GM18868 (cell line): ENCODE measurements around the gene PPM1A.

Experiments
- ATAC-seq: cut with Tn5 transposase; IDR thresholded peaks from one replicate; pipeline ENCODE4 v1.9.1; 2021; ENCODE audit warnings: mild to moderate bottlenecking, moderate library complexity; ENCODE audit not compliant: unreplicated experiment

PPM1A gene

DNA sequence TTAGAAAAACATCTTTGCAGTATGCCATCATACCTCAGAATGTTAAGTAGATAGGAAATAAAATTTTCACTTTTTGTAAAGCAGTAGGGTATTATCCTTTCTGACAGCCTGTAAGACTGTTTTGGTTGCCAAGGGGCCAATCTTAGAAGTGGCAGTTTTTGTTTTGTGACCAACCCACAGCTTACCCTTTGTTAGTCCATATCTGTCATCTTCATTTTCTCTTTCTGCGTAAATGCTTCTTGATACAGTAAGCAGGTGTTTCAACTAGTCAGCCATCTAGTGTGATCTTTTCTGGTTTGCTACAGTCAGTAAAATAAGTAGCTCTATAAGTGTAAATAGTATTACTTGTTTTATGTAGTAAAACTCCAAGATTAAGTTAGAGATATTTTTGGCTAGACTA lies 8.8 kb downstream of the PPM1A start:
- ATAC-seq = no peak

DNA sequence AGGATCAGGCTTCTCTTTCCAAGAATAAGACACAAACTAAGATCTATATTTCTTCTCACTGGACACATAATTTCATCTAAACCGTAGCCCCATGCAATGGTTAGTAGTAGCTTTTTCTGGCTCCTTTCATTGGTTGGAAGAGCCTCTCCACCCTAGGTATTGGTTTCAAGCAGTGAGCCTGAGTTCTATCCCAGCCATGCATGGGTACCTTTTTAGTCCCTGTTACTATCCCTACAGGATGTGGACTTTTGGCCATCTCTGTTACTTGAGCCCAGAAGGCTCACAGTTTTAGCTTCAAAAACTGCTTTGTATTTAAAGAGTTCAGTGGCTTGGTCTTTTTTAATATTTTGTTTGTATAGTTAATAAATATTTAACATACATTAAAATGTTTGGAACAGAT lies 16.1 kb downstream of the PPM1A start:
- ATAC-seq = no peak

DNA sequence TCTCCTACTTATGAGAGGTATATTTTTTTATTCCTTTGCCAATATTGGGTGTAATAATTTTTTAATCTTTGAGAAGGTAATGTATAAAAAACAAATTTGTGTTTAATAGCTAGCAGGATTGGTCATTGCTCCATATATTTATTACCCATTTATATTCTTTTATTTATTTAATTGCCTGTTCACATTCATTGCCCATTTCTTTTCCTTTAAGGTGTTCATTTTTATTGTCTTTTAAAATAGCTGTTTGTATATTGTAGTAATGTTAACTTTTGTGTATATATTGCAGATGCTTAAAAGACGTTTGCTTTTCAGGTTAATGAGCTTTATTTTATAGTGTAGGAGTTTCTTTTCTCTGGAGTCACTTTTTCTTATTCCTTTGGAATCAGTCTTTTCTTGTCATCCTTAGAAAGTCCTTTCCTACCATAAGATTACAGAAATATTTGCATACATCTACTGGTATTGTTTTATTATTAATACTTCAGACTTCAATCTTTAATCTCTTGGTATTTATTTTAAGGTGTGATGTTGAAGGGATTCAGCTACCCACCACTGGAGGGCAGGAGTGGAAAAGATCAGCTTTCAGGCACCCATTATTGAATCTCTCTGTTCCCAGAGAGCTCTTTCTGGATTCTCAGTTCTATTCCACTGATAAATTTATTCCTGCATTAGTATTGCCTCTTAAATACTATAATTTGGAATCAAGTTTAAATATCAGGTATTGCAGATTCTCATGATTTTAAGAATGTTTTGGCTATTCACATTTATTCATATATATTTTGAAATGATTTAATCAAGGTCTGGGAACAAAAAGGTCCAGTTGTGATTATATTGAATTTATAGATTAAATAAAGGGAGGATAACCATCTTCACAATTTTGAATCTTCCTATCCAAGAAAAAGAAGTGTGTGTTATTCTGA lies 17.3 kb downstream of the PPM1A start:
- ATAC-seq = no peak

DNA sequence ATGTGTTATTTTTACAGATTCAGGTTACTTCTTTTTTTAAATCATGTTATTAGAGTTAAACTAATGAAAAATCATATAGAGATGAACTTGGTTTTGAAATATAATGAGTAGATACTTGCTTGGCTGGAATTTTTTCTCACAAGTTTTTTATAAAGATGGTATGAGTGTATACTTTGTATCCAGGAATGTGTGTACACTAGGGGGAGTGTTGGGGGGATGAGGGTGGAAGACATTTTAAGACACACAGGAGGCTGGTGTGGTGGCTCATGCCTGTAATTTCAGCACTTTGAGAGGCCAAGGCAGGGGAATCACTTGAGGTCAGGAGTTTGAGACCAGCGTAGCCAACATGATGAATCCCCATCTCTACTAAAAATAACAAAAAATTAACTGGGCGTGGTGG lies 23.2 kb downstream of the PPM1A start:
- no peak for ATAC-seq

GRCh38 chr14:60273956-60274355 lies 24.9 kb downstream of the PPM1A start:
- no peak for ATAC-seq

DNA sequence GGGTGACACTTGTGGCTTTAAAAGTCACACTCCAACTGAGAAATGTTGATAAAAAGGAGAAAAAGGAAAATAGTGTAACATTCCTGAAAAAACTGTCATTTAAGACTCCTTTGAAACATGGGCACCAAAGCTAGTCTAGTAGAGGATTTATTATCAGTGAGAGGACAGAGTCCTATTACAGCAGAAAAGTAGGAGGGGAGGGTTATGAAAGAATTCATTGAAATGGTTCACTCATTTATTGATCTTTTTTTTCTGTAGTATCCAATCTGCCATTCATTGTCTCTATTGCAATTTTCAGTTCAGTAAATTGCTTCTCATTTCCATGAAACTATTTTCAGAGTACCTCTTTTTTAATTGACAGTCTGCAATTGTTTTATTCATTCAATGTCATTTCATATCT lies 25.4 kb downstream of the PPM1A start:
- no peak for ATAC-seq

- no peak for ATAC-seq
Measured at GRCh38 chr14:60275932-60276331, 26.9 kb downstream of the PPM1A start.

GRCh38 chr14:60276347-60276746 lies 27.3 kb downstream of the PPM1A start:
- no peak for ATAC-seq

DNA sequence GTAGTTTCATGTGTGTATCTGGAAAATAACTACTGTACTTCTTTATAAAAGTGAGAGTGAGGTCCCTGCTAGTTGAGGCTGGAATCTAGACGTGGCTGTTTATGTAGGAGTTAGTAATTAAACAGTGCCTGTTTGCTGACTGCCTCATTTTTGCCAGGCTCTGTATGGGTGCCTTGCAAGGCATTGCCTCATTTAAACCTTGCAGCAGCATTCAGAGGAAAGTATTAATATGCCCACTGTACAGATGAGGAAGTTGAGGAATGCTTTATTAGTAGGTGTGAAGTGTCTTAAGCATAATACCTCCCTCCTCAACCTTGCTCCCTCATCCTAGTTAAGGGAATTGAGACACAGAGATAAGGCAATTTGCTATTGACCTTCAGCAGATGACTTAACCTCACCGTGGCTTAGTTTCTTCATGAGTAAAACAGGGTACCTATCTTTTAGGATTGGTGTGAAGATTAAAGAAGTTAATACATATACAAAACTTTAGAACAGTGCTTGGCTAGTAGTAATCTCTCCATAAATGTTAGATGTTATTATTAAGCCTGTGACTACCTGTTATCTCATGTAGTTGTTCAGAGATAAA lies 28.7 kb downstream of the PPM1A start:
- ATAC-seq = no peak

DNA sequence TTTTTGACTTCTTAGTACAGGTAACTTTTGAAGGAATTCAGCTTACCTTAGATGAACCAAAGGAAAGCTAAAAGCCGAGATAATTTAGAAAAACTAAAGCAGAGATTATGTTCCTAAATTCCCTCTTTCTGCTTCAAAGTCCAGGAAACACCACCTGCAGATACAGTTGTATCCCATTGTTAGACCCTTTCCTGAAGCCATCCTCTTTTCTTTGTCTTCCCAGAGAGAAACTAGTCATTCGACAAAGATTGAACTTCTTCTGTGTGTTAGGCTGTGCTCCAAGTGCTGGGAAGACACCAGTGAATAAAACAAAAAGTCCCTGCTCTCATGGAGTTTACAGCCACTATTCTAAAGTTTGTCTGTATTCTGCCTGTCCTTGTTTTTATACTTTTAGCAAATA lies 29.3 kb downstream of the PPM1A start:
- no peak for ATAC-seq

- ATAC-seq = no peak
Measured at GRCh38 chr14:60287452-60287851, 38.4 kb downstream of the PPM1A start.

- no peak for ATAC-seq
Measured at GRCh38 chr14:60288279-60288678, 39.3 kb downstream of the PPM1A start.

DNA sequence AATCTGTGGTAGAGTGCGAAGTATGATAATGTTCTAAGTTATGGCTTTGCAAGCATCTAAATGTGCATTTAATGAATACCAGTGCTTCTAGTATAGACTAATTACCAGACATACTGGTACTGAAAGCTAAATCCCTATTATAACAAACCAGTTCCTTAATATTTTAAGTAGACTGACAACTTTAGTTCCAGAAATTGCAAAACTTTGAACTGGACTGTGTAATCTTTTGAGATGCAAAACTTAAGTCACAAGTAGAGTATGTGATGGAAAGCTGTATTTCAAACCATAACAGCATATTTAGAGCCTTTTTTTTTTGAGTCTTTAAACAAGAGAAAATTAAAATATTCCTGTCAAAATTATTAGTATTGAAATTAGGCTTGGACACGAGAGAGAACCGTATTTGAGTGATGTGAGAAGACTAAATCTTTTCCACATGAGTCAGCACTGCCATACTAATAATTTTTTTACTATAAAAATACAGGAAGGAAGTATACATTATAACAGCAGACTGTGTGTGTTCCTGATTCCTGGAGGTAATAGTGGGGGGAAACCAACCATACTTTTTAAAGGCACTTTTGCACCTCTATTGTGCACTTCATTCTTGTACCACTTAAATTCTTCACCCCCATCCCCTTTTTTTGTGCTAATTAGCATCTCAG lies 45.5 kb downstream of the PPM1A start:
- no peak for ATAC-seq

- ATAC-seq = no peak
Measured at GRCh38 chr14:60300019-60300418, 51.0 kb downstream of the PPM1A start.

GRCh38 chr14:60301685-60302084 lies 52.7 kb downstream of the PPM1A start:
- ATAC-seq = no peak

DNA sequence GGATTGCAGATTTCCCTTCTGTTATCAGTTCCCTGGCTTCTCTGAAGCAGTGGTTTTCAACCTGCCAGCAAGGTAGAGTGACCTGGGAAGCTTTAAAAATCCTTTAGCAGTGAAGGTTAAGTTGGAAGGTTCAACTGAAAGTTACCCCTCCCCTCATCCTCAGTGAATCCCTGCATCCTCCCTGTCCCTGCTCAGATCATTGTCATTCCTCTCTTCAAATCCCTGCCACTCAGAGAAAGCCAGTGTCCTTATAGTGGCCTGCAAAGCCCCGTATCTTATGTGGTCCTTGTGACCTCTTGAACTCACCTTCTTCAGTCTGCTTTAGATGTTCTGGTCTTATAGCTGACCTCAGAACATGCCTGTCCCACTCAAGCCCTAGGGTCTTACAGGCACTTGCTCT lies 53.6 kb downstream of the PPM1A start:
- ATAC-seq = no peak

- ATAC-seq = no peak
Measured at GRCh38 chr14:60303745-60304144, 54.7 kb downstream of the PPM1A start.

DNA sequence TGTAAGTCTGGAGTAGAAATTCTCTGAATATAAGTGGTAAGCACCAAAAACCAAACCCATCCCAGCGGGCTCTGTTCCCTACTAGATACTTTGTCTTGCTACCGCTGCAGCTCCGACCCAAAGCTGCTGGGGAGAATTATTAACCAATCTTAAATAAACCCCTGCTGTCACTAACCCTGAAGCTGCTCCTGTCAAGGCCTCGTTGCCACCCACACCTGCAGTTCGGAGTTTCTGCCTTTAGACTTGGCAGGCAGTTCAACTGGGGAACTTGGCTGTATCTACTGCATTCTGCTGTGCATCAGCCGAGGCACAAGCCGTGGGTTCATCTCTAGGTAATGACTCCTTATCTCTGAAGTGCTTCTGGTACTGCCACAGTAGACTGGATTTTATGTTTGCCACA lies 55.5 kb downstream of the PPM1A start:
- ATAC-seq = no peak

DNA sequence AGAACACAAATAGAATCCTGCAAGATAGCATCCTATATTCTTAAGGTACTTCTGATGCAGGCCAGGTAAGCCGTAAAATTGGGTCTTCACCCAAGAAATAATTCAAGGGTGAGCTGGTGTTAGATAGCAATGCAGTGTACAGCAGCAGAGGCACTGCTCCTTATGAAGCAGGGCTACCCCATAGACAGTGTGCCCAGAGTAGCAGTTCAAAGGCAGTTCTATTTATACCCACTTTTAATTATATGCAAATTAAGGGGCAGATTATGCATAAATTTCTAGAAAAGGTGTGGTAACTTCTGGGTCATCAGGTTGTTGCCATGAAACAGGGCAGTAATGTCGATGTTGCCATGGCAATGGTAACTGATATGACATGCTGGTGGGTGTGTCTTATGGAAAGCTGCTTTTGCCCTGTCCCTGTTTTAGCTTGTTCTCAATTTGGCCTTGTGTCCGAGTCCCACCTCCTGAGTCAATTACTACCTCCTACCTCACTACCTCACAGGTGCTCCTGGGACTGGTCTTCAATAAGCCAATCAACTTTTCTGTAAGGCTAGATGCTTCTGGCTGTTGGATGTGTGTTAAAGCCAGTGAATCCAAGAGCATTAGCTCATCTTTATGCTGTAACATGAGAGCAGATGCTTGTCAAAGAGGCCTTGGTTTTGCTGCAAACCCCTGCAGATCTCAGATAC lies 61.0 kb downstream of the PPM1A start:
- ATAC-seq = no peak

DNA sequence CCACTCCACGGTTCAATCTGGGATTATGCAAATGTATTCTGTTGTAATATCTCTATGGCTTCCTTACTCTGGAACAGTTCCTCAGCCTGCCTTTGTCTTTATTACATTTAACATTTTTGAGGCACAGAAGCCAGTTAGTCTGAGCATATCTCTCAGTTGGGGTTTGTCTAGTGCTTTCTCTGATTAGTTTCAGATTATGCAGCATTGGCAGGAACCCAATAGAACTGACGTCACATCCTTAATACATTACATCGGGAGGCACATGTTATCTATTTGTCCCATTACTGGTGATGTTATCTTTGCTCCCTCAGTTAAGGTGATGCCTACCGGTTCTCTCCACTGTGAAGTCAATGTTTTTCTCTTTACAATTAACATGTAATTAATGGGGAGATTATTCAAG lies 62.4 kb downstream of the PPM1A start:
- ATAC-seq = peak; percentile 62

- ATAC-seq = no peak
Measured at GRCh38 chr14:60313093-60313492, 64.1 kb downstream of the PPM1A start.
